A549 (cell line): ENCODE data around the gene PBXIP1. TPM values are rescaled to one million over a fixed set of nuclear protein-coding genes. Genes with fewer than 3 reads are reported as not detected.
"Not testable (repeated sequence)": the region's sequence is repeated elsewhere in the genome, so short reads cannot be mapped to it uniquely, and the experiment has no call there.

Experiments
- ATAC-seq, 2 experiments: fragments of 200-7000 bp in 1 of 2; fragments of >200 bp in 1 of 2; cut with Nextera tagmentation in 1 of 2; cut with Tn5 transposase in 1 of 2; 3 replicates each; pipeline versions ENCODE4 v1.8.0 to v1.9.1; 2018 to 2020; ENCODE audit warnings: mild to moderate bottlenecking in 1 of 2, moderate library complexity in 1 of 2
- CTCF ChIA-PET: fragments of 300-600 bp; sonication (Branson Sonifier 250); formaldehyde crosslinking; extraction: SDS; loops from one replicate; lab custom pipeline; 2021; ENCODE audit warnings: antibody characterized with exemption, inconsistent platforms; lab: Yijun Ruan, JAX
- POLR2A ChIA-PET: fragments of 350-600 bp; formaldehyde crosslinking; extraction: SDS; loops from one replicate; lab custom pipeline; 2021; ENCODE audit warnings: antibody characterized with exemption, inconsistent platforms; lab: Yijun Ruan, JAX
- DNase-seq, 2 experiments: peaks; one replicate each; pipeline versions ENCODE4 v3.0.0 to v3.0.0-alpha.2; 2011 to 2016; ENCODE audit warnings: low read depth in 1 of 2, low spot score in 1 of 2
- FAIRE-seq: peaks from 2 replicates; lab custom pipeline; 2011; peaks lifted over from hg19 to GRCh38; lab: Jason Lieb, UNC
- H3K27ac ChIP-seq, 2 experiments: fragments of >200 bp; sonication (Bioruptor Twin); formaldehyde crosslinking; 3 replicates each; pipeline ENCODE4 v1.5.1; 2016 to 2017
- H3K4me1 ChIP-seq: fragments of >200 bp; sonication (Bioruptor Twin); formaldehyde crosslinking; 3 replicates; pipeline ENCODE4 v1.6.1; 2016
- H3K4me2 ChIP-seq: fragments of >200 bp; sonication (Bioruptor Twin); formaldehyde crosslinking; 3 replicates; pipeline ENCODE4 v1.6.1; 2016
- H3K4me3 ChIP-seq: fragments of >200 bp; sonication (Bioruptor Twin); formaldehyde crosslinking; 3 replicates; pipeline ENCODE4 v1.5.1; 2016
- H3K9me3 ChIP-seq: fragments of >200 bp; sonication (Bioruptor Twin); formaldehyde crosslinking; 3 replicates; pipeline ENCODE4 v1.6.1; 2016
- CHD2 ChIP-seq: fragments of 150-350 bp; IDR thresholded peaks from 2 replicates; pipeline ENCODE4 v1.6.1; 2014; ENCODE audit warnings: low read length; ENCODE audit not compliant: partially characterized antibody
- CTCF ChIP-seq: fragments of >200 bp; sonication (Bioruptor Twin); formaldehyde crosslinking; IDR thresholded peaks from 3 replicates; pipeline ENCODE4 v1.5.1; 2016
- EHF ChIP-seq: fragments of 250-450 bp; sonication (Bioruptor Pico); IDR thresholded peaks from 2 replicates; pipeline ENCODE4 v1.5.0; 2020; ENCODE audit warnings: mild to moderate bottlenecking
- EP300 ChIP-seq, 2 experiments: fragments of >200 bp; sonication (Bioruptor Twin); formaldehyde crosslinking; IDR thresholded peaks; 2 replicates in 1 of 2; 3 replicates in 1 of 2; pipeline ENCODE4 v1.6.1; 2016 to 2017
- FOSL2 ChIP-seq, 2 experiments: fragments of 450-650 bp in 1 of 2; fragments of >200 bp in 1 of 2; sonication (Bioruptor Twin) in 1 of 2; formaldehyde crosslinking; IDR thresholded peaks; 2 replicates each; pipeline versions ENCODE4 v1.5.0 to v1.6.1; 2016 to 2020; ENCODE audit warnings: mild to moderate bottlenecking in 1 of 2, moderate library complexity in 1 of 2
- HDAC2 ChIP-seq: fragments of 200-600 bp; sonication (generic); IDR thresholded peaks from 2 replicates; pipeline ENCODE4 v1.6.1; 2016
- HES2 ChIP-seq: fragments of >200 bp; sonication (Bioruptor Twin); formaldehyde crosslinking; IDR thresholded peaks from 2 replicates; pipeline ENCODE4 v1.6.1; 2016
- HOXA7 ChIP-seq: fragments of 250-450 bp; sonication (Bioruptor Pico); IDR thresholded peaks from 2 replicates; pipeline ENCODE4 v1.5.0; 2020; ENCODE audit warnings: mild to moderate bottlenecking, moderate library complexity
- JUN ChIP-seq, 2 experiments: fragments of >200 bp; sonication (Bioruptor Twin); formaldehyde crosslinking; IDR thresholded peaks; 2 replicates in 1 of 2; 3 replicates in 1 of 2; pipeline ENCODE4 v1.6.1; 2016 to 2017
- KDM1A ChIP-seq: fragments of 200-600 bp; sonication (generic); IDR thresholded peaks from 2 replicates; pipeline ENCODE4 v1.6.1; 2016; ENCODE audit warnings: low read depth, mild to moderate bottlenecking
- MAX ChIP-seq: IDR thresholded peaks from 2 replicates; pipeline ENCODE4 v1.6.1; 2012
- NFE2L2 ChIP-seq: fragments of 150-350 bp; conservative IDR thresholded peaks from 2 replicates; pipeline ENCODE4 v1.6.1; 2014; ENCODE audit warnings: low read length
- PBX3 ChIP-seq: IDR thresholded peaks from 2 replicates; pipeline ENCODE4 v1.6.1; 2012
- POLR2AphosphoS2 ChIP-seq: conservative IDR thresholded peaks from 2 replicates; pipeline ENCODE4 v1.6.1; 2012; ENCODE audit warnings: low read length, improper control_type of control experiment, inconsistent platforms
- RAD21 ChIP-seq, 2 experiments: fragments of >200 bp in 1 of 2; sonication (Bioruptor Twin) in 1 of 2; formaldehyde crosslinking in 1 of 2; IDR thresholded peaks in 1 of 2; conservative IDR thresholded peaks in 1 of 2; 2 replicates in 1 of 2; 3 replicates in 1 of 2; pipeline ENCODE4 v1.6.1; 2012 to 2018; ENCODE audit warnings: inconsistent platforms in 1 of 2
- REST ChIP-seq: fragments of 200-600 bp; sonication (generic); IDR thresholded peaks from 2 replicates; pipeline ENCODE4 v1.6.1; 2016; ENCODE audit warnings: antibody characterized with exemption, mild to moderate bottlenecking, moderate library complexity
- RFX5 ChIP-seq: fragments of 450-650 bp; IDR thresholded peaks from 2 replicates; pipeline ENCODE4 v1.7.1; 2014; ENCODE audit warnings: antibody characterized with exemption, mild to moderate bottlenecking, moderate library complexity
- SMC3 ChIP-seq: fragments of >200 bp; sonication (Bioruptor Twin); formaldehyde crosslinking; IDR thresholded peaks from 3 replicates; pipeline ENCODE4 v1.6.1; 2018; ENCODE audit warnings: inconsistent platforms
- SREBF2 ChIP-seq: fragments of 450-650 bp; IDR thresholded peaks from 2 replicates; pipeline ENCODE4 v1.6.1; 2014; ENCODE audit warnings: mild to moderate bottlenecking, moderate library complexity
- ZC3H11A ChIP-seq: fragments of 450-650 bp; IDR thresholded peaks from 2 replicates; pipeline ENCODE4 v1.6.1; 2014; ENCODE audit warnings: antibody characterized with exemption, mild to moderate bottlenecking
- ZFP36 ChIP-seq: fragments of 450-650 bp; IDR thresholded peaks from 2 replicates; pipeline ENCODE4 v1.6.1; 2014; ENCODE audit warnings: borderline replicate concordance; ENCODE audit not compliant: partially characterized antibody
- ZNF302 ChIP-seq: fragments of 250-450 bp; sonication (Bioruptor Pico); IDR thresholded peaks from 2 replicates; pipeline ENCODE4 v1.9.0; 2021; ENCODE audit warnings: inconsistent platforms, mild to moderate bottlenecking, moderate library complexity
- WGBS: methylation state at CpG from one replicate; pipeline ENCODE4 v1.1.6; 2017; ENCODE audit errors: missing lambda C conversion rate; 5-methylcytosine and 5-hydroxymethylcytosine counted together
- polyA plus RNA-seq, 4 experiments: library from polyadenylated mRNA; depleted of rRNA in 3 of 4; stranded (reverse); fragments of >200 nt; fragmentation: RNase III in 1 of 4; extraction: RNeasy Plus Mini Kit Qiagen cat#74134 plus additional on column Dnase treatment in 1 of 4; gene quantifications; 2 replicates in 3 of 4; 3 replicates in 1 of 4; pipeline ENCODE4 v1.2.3, GENCODE V29; 2011 to 2017

Gene PBXIP1
- polyA plus RNA-seq, 2 of the 4 experiments (the other 2 are of a cell fraction) = 15.0 to 20.8 TPM

- FAIRE-seq = no peak
- WGBS = 86% methylated on average over 15 of the region's 15 CpGs
- peaks cover 46% of the 10 kb centered on the region for H3K4me1 ChIP-seq
- DNase-seq = no peak
- CTCF ChIA-PET = interaction anchor here (1.2 to 1.3 kb wide), 2 partner anchors 91 to 435 kb away, joined by 3 to 5 read pairs; no protein-coding TSS in a partner anchor
- TF ChIP-seq HOXA7 (no peak), MAX (no peak), HES2 (no peak), POLR2AphosphoS2 (no peak), EP300 (IDR thresholded peaks at IDR 0.05) (no peak), FOSL2 (IDR thresholded peaks at IDR 0.05) (no peak), FOSL2 (CRISPR knock-in tag; IDR thresholded peaks at IDR 0.05) (no peak), REST (no peak), RFX5 (no peak), KDM1A (no peak), JUN (IDR thresholded peaks at IDR 0.05) (no peak), ZNF302 (CRISPR knock-in tag) (no peak), RAD21 (conservative IDR thresholded peaks at IDR 0.05 in 1 of 2, IDR thresholded peaks at IDR 0.05 in 1 of 2) (no peak), SREBF2 (no peak), NFE2L2 (no peak), PBX3 (no peak), ZC3H11A (no peak), ZFP36 (no peak), HDAC2 (no peak), CHD2 (no peak), EHF (no peak)
- TF ChIP-seq, all 56 proteins: peak for 0
- Histone ChIP-seq H3K27ac (peak overlapping the region in 1 of 2 experiments; percentile 21; a peak in 1 of 6 replicates), H3K4me2 (no peak overlapping the region), H3K9me3 (no peaks in the 10 kb centered on the region), H3K4me3 (no peak overlapping the region)
- POLR2A ChIA-PET = interaction anchor here (0.7 to 6.0 kb wide), 4 partner anchors 13 to 36 kb away, joined by 4 to 91 read pairs (median 28); partner anchors contain the start of genes CKS1B, PYGO2 and SHC1
- no peak for ATAC-seq
These were observed 41.2 kb upstream of the PBXIP1 start for GRCh38 chr1:154996966-154997701.

- H3K4me3 ChIP-seq, H3K9me3 ChIP-seq, H3K4me2 ChIP-seq, FAIRE-seq: not testable (repeated sequence)
- Histone ChIP-seq H3K27ac (peak overlapping the region; percentile 35 to 63; a peak in 4 of 6 replicates), H3K4me1 (peaks cover 46% of the 10 kb centered on the region)
- WGBS = 68% methylated on average over 13 of the region's 13 CpGs
- CTCF ChIA-PET = interaction anchor here (1.3 kb wide), 2 partner anchors 89 to 90 kb away, joined by 3 to 5 read pairs; no protein-coding TSS in a partner anchor
- TF ChIP-seq RAD21 (conservative IDR thresholded peaks at IDR 0.05 in 1 of 2, IDR thresholded peaks at IDR 0.05 in 1 of 2) (peak in 1 of 2 experiments; percentile 34; a peak in 1 of 5 replicates), SMC3 (peak; percentile 46), CTCF (peak; percentile 50)
- POLR2A ChIA-PET = interaction anchor here (0.6 to 6.0 kb wide), 6 partner anchors 12 to 390 kb away, joined by 4 to 91 read pairs (median 7); partner anchors contain the start of genes CKS1B, FLAD1, PBXIP1 and PYGO2
- ATAC-seq = peak in 1 of 2 experiments; percentile 22; a peak in 3 of 6 replicates
- DNase-seq = peak; percentile 69 to 81
These were observed 39.5 kb upstream of the PBXIP1 start for GRCh38 chr1:154995301-154995983.
